Measurements from ENCODE around the gene PDE4D.
"Not testable (repeated sequence)": the region's sequence is repeated elsewhere in the genome, so short reads cannot be mapped to it uniquely, and the experiment has no call there.

The PDE4D gene

DNA sequence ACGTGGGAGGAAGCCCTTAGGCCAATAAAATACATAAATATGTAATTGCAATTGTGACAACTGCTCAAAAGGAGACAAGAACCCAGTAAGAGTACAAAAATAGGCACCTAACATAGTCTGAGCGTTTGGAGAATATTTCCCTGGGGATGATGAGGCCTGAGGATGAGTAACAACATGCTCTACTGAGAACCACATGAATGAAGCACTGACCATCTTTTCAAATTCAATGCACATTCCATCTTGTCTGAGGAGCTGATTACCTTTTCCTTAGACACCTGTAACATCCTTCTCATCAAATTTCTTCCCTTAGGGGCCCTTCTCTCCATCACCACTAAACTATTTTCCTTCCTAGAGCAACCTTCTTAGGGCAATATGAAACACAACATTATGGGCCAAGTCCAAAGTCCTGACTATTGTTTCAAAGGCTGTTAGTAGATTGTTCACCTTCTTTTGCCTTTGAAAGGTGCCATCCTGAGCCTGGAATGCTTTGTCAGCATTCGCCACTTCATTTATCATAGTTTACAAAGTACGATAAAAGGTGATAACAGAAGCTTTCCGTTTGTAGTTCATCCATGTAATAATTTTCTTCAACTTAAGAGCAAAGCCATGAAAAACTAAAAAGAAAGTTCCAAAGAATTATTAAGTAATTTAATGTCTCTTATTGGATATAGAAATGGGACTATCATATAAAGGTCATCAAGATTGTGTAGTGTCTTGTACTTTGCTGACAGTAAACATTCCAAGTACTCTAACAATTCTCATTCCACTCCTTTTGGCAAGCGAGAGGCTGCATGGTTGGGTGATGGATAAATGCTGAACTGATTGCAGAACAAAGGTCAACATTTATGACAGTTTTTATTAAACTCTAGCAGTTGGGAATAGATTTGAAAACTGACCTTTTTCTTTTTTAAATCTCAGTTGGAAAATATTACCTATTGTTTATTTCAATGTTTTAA is 471.3 kb downstream of the PDE4D start:
- H3K27ac ChIP-seq = no peak overlapping the region
- no peak for TF ChIP-seq ZFX (IDR thresholded peaks at IDR 0.05; ENCODE audit: borderline replicate concordance)
- TF ChIP-seq, protein P1, sequence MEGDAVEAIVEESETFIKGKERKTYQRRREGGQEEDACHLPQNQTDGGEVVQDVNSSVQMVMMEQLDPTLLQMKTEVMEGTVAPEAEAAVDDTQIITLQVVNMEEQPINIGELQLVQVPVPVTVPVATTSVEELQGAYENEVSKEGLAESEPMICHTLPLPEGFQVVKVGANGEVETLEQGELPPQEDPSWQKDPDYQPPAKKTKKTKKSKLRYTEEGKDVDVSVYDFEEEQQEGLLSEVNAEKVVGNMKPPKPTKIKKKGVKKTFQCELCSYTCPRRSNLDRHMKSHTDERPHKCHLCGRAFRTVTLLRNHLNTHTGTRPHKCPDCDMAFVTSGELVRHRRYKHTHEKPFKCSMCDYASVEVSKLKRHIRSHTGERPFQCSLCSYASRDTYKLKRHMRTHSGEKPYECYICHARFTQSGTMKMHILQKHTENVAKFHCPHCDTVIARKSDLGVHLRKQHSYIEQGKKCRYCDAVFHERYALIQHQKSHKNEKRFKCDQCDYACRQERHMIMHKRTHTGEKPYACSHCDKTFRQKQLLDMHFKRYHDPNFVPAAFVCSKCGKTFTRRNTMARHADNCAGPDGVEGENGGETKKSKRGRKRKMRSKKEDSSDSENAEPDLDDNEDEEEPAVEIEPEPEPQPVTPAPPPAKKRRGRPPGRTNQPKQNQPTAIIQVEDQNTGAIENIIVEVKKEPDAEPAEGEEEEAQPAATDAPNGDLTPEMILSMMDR (IDR thresholded peaks at IDR 0.05) = no peak

DNA sequence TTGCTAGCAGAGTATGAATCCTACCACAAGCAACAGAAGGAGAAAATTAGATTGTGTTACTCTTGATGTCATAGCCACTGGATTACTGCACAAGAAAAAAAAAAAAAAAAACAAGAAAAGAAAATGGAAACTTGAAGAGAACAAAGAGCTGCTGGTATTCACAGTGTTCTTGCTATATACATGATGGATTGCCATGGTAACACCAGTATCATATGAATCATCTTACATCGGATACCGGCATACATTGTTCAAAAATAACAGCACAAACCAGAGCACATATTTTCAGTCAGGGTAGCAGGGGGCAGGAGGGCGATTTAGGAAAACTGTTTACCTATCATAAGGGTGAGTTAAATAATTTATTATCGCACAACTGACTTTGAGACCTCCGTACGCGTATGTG is 472.9 kb downstream of the PDE4D start:
- TF ChIP-seq ZFX (IDR thresholded peaks at IDR 0.05; ENCODE audit: borderline replicate concordance) = no peak
- TF ChIP-seq, protein P1 (IDR thresholded peaks at IDR 0.05) = no peak
- no peak overlapping the region for H3K27ac ChIP-seq

DNA sequence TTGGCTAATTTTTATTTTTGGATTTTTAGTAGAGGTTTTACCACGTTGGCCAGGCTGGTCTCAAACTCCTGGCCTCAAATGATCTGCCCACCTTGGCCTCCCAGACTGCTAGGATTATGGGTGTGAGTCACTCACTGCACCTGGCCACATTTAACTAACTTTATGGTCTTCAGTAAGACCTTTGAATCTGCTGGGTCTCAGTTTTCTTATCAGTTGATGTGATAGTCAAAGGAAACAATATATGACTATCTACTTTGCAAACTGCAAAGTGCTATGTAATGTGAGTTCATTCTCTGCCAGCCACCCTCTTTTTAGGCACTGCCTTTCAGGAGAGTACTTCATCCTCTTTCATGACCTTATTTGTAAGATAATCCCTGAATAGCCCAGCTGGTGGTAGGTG is 474.7 kb downstream of the PDE4D start:
- no peak overlapping the region for H3K27ac ChIP-seq
- TF ChIP-seq, protein P1 (IDR thresholded peaks at IDR 0.05) = no peak
- no peak for TF ChIP-seq ZFX (IDR thresholded peaks at IDR 0.05; ENCODE audit: borderline replicate concordance)

DNA sequence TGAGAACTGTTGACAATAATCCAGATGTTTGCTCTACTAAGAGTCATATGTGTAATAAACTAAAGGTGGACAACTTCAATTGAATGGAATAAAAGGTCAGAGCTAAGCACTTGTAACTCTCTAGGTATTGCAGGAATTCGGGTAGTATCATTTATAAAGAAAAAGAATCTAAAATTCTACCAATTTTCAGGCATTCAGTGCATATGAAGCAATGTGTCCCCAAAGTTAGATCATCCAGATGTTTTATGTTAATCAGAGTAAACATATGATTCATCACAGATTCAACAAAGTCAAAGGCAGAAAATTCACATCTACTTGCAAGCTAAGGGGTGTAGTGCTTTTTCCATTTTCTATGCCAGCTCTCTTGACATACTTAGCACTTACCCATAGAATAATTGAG is 477.1 kb downstream of the PDE4D start:
- H3K27ac ChIP-seq = no peak overlapping the region
- TF ChIP-seq ZFX (IDR thresholded peaks at IDR 0.05; ENCODE audit: borderline replicate concordance) = no peak
- TF ChIP-seq, protein P1 (IDR thresholded peaks at IDR 0.05) = no peak

DNA sequence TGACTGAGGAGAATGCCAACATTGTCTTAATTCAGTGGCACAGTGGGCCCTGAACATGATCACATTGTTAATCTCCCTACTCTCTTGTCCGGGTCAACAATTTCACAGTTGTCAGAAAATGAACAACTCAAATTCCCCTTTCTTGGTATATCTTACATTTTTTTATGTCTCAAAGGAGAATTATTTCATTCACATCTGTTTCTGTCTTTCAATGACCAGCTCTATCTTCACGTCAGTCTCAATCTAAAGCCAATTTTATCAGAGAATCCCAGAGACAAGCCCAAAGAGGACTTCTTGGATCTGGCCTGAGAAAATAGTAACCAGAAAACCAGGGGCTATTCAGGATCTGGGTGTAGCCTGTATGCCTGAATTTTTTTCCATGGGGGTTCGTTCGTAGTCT is 477.5 kb downstream of the PDE4D start:
- H3K27ac ChIP-seq = no peak overlapping the region
- TF ChIP-seq ZFX (IDR thresholded peaks at IDR 0.05; ENCODE audit: borderline replicate concordance) = no peak
- TF ChIP-seq, protein P1 (IDR thresholded peaks at IDR 0.05) = no peak

DNA sequence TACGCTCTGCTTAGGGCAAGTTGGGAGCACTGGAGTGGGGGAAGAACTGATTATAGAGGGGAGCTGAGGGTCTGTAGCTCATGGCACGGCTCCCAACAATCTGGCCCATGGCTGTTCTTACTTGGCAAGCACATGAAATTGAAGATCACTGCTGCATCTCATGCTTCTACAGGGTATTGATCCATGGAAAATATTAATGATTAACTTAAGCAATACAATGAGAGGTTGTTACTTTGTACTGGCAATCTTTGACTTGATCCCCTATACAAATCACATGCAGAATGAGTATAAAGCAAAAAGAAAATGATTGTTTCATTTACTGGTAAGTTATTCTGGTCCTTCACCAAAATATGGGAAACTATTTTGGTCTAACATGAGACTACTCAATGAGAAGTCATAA is 481.1 kb downstream of the PDE4D start:
- TF ChIP-seq ZFX (IDR thresholded peaks at IDR 0.05; ENCODE audit: borderline replicate concordance) = no peak
- TF ChIP-seq, protein P1 (IDR thresholded peaks at IDR 0.05) = no peak
- no peak overlapping the region for H3K27ac ChIP-seq

DNA sequence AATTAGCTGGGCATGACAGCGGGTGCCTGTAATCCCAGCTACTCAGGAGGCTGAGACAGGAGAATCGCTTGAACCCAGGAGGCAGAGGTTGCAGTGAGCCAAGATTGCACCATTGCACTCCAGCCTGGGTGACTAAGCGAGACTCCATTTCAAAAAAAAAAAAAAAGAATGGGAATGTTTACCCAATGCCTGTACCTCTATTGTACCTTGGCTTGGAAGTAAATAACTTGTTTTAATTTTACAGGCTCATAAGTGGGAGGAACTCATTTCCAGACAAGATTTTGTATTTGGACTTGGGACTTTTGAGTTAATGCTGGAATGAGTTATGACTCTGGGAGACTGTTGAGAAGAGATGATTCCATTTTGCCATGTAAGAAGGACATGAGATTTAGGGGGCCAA is 484.5 kb downstream of the PDE4D start:
- not testable (repeated sequence) for H3K27ac ChIP-seq

All from 22Rv1 (cell line).